ENCODE results near the gene CXCL13. TPM values are rescaled to one million over a fixed set of nuclear protein-coding genes. Genes with fewer than 3 reads are reported as not detected.

Gene CXCL13
- total RNA-seq, 1 donor from 2014 or later = 0.44 TPM

DNA sequence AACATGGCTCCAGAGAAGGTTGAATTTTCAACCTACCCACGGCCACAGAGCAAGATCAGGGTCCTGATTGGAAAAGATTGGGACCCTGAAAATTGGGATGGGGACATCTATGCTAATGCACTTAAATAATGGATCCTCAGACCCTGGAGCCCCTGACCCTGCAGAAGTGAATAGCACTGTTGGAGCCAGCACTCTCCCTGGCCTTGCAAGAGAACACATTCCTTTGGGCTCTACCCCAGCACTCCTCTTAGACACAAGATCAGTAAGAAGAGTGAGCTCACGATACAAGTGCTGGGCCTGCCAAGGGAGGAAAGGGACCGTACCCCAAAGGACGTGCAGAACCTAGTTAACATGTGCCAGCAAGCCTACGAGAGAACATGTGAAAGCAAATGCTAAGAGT, 19.9 kb downstream of the CXCL13 start:
- no peak overlapping the region for H3K4me3 Mint-ChIP-seq
- ATAC-seq (ENCODE audit: low read depth) = no peak
- intact Hi-C loops (cut with micrococcal nuclease) = no loop called here
- POLR2A ChIA-PET = no interaction called here
- H3K27me3 Mint-ChIP-seq = peaks cover 3% of the 10 kb centered on the region
- no peaks in the 10 kb centered on the region for H3K9me3 Mint-ChIP-seq
- DNase-seq = no peak
- peaks cover 7% of the 10 kb centered on the region for H3K4me1 Mint-ChIP-seq
- CTCF ChIA-PET = no interaction called here
- no peak overlapping the region for H3K27ac Mint-ChIP-seq
- TF ChIP-seq, protein P1, sequence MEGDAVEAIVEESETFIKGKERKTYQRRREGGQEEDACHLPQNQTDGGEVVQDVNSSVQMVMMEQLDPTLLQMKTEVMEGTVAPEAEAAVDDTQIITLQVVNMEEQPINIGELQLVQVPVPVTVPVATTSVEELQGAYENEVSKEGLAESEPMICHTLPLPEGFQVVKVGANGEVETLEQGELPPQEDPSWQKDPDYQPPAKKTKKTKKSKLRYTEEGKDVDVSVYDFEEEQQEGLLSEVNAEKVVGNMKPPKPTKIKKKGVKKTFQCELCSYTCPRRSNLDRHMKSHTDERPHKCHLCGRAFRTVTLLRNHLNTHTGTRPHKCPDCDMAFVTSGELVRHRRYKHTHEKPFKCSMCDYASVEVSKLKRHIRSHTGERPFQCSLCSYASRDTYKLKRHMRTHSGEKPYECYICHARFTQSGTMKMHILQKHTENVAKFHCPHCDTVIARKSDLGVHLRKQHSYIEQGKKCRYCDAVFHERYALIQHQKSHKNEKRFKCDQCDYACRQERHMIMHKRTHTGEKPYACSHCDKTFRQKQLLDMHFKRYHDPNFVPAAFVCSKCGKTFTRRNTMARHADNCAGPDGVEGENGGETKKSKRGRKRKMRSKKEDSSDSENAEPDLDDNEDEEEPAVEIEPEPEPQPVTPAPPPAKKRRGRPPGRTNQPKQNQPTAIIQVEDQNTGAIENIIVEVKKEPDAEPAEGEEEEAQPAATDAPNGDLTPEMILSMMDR (IDR thresholded peaks at IDR 0.05) = no peak
- H3K36me3 Mint-ChIP-seq (ENCODE audit: low read depth) = no peaks in the 10 kb centered on the region

DNA sequence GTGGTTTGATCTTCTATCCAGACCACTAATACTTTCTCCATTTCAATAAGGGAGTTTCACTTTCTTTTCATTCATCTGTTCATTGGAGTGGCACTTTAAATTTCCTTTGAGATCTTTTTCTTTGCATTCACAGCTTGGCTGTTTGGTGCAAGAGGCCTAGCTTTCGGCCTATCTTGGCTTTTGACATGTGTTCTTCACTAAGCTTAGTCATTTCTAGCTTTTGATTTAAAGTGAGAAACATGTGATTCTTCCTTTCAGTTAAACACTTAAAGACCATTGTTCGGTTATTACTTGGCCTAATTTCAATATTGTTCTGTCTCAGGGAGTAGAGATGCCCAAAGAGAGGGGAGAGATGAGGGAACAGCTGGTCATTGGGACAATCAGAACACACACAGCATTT, 24.3 kb downstream of the CXCL13 start:
- no peak overlapping the region for H3K4me3 Mint-ChIP-seq
- H3K9me3 Mint-ChIP-seq = no peaks in the 10 kb centered on the region
- peaks cover 7% of the 10 kb centered on the region for H3K4me1 Mint-ChIP-seq
- ChIA-PET POLR2A (no interaction called here), CTCF (interaction anchor here (1.7 kb wide), 1 partner anchor 10 kb away, joined by 9 read pairs; no protein-coding TSS in a partner anchor)
- DNase-seq = no peak
- H3K36me3 Mint-ChIP-seq (ENCODE audit: low read depth) = no peaks in the 10 kb centered on the region
- TF ChIP-seq, protein P1 (IDR thresholded peaks at IDR 0.05) = no peak
- no peak for ATAC-seq (ENCODE audit: low read depth)
- H3K27me3 Mint-ChIP-seq = no peaks in the 10 kb centered on the region
- H3K27ac Mint-ChIP-seq = no peak overlapping the region
- intact Hi-C loops (cut with micrococcal nuclease) = no loop called here

DNA sequence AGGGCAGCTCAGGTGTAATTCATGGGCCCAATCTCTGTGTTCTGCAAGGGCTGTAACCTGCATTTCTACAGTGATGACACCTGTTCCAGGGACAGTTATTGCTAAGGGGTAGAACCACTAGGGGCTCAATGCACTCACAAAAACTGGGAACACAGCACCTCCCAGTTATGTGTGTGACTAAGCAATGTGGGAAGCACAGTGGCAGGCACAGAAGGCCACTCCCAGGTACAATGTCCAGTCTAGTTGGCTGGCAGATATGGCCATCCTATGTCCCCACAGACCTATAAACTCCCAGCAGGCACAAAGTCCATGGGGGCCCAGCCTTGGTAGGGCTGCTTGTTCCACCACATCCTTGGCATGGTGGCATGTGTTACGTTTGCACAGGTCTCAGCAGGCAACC, 25.7 kb downstream of the CXCL13 start:
- ATAC-seq (ENCODE audit: low read depth) = no peak
- intact Hi-C loops (cut with micrococcal nuclease) = no loop called here
- no peak overlapping the region for H3K4me3 Mint-ChIP-seq
- peaks cover 7% of the 10 kb centered on the region for H3K4me1 Mint-ChIP-seq
- H3K36me3 Mint-ChIP-seq (ENCODE audit: low read depth) = no peaks in the 10 kb centered on the region
- TF ChIP-seq, protein P1 (IDR thresholded peaks at IDR 0.05) = no peak
- H3K9me3 Mint-ChIP-seq = no peaks in the 10 kb centered on the region
- DNase-seq = no peak
- CTCF ChIA-PET = interaction anchor here (1.7 kb wide), 1 partner anchor 11 kb away, joined by 9 read pairs; no protein-coding TSS in a partner anchor
- POLR2A ChIA-PET = no interaction called here
- no peak overlapping the region for H3K27ac Mint-ChIP-seq
- H3K27me3 Mint-ChIP-seq = no peaks in the 10 kb centered on the region

DNA sequence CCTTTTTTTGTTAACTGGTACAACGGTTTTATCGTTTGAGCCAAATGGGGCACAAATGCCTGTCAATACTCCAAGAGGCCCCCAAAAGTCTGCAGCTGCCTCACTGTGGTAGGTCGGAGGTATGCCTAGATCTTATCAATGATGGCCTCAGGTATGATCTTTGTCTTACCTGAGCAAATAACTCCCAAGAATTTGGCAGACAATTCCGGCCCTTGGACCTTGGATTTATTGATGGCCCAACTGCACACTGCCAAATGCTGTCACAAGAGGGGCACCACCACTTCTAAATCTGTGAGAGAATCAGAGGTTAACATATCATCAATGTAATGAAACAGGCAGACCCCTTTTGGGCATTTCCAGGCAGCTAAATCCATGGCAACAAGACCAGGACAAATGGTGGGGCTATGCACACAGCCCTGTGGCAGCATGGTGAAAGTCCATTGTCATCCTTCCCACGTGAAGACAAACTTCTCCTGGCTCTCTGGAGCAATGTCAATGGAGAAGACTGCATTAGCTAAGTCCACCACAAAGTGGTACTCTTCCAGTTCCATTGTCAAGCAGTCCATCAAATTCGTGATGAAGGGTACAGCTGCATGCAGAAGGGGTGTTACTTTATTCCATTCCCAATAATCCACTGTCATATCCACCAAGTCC, 28.6 kb downstream of the CXCL13 start:
- Mint-ChIP-seq H3K27ac (no peak overlapping the region), H3K4me3 (no peak overlapping the region)
- intact Hi-C loops (cut with micrococcal nuclease) = no loop called here

DNA sequence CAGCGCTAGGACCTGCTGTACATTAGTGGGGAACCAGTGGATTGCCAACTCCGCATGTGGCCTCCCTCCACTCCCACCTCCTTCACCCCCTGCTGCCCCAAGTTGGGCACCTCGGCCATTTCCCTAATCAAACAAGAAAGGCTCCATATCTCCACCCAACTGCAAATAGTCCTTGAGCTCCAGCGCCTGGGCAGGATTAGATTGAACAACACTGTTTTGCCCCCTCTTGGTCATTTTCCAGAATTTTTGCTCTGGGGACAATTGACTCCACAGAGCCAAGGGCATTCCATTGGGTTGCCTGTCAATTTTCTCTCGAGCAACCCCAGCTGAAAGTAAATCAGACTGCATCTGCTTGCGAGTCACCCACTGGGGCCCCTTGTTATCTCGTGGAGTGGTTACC, 29.6 kb downstream of the CXCL13 start:
- no peak overlapping the region for H3K4me3 Mint-ChIP-seq
- no peak for ATAC-seq (ENCODE audit: low read depth)
- intact Hi-C loops (cut with micrococcal nuclease) = no loop called here
- ChIA-PET CTCF (no interaction called here), POLR2A (no interaction called here)
- no peaks in the 10 kb centered on the region for H3K4me1 Mint-ChIP-seq
- no peak overlapping the region for H3K27ac Mint-ChIP-seq
- H3K36me3 Mint-ChIP-seq (ENCODE audit: low read depth) = no peaks in the 10 kb centered on the region
- no peak for DNase-seq
- TF ChIP-seq, protein P1 (IDR thresholded peaks at IDR 0.05) = no peak
- peaks cover 17% of the 10 kb centered on the region for H3K9me3 Mint-ChIP-seq
- no peaks in the 10 kb centered on the region for H3K27me3 Mint-ChIP-seq

More for the DNA sequence above, 28.6 kb downstream of the CXCL13 start:
- CTCF ChIA-PET = no interaction called here
- H3K36me3 Mint-ChIP-seq (ENCODE audit: low read depth) = no peaks in the 10 kb centered on the region
- H3K4me1 Mint-ChIP-seq = peaks cover 7% of the 10 kb centered on the region
- ATAC-seq (ENCODE audit: low read depth) (no peak), DNase-seq (no peak)
- H3K9me3 Mint-ChIP-seq = peaks cover 17% of the 10 kb centered on the region
- POLR2A ChIA-PET = no interaction called here
- H3K27me3 Mint-ChIP-seq = no peaks in the 10 kb centered on the region
- TF ChIP-seq, protein P1 (IDR thresholded peaks at IDR 0.05) = no peak
